Stimulated activated CD4-positive, alpha-beta T cell treated with anti-CD3 and anti-CD28 coated beads, Interleukin-12 subunit alpha, Interleukin-12 subunit beta, amount 100 ng/mL, for 24 hours (primary cell): ENCODE measurements around the gene IYD.
"Not testable (repeated sequence)": the region's sequence is repeated elsewhere in the genome, so short reads cannot be mapped to it uniquely, and the experiment has no call there.

Experiments used
- DNase-seq, 2 experiments: peaks; one replicate each; pipeline ENCODE4 v3.0.0-alpha.2; 2020; ENCODE audit warnings: low read depth in 2 of 2

IYD gene

DNA sequence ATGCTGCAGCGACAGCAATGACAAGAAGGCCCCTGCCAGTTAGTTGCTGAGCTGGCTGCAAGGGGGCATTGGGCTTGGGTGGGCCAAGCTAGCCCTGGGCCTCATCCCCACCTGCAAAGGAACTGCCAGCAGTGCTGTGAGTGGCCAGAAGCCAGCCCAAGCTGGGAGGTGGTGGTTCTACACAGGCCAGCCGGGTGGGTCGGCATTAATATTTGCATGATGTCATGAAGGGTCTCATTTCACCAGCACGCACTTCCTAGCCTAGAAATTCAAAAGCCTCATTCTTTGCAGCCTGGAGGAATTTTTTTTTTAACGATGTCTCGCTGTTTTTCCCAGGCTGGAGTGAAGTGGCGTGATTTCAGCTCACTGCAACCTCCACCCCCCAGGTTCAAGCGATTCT lies 62.0 kb downstream of the IYD start:
- no peak for DNase-seq

DNA sequence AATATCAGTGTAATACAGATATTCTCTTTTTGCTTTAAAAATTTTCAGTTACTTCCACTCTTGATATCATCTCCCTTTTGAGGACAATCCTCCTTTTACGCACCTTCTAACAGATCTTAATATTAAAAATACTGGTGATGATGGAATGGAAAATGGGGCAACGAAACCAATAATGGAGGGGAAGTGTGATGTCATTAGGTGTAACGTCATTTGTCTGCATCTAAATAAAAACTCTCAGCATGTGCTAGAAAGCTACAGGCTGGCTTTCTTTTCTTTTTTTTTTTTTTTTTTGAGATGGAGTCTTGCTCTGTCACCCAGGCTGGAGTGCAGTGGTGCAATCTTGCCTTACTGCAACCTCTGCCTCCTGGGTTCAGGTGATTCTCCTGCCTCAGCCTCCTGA lies 66.5 kb downstream of the IYD start:
- DNase-seq: no peak

DNA sequence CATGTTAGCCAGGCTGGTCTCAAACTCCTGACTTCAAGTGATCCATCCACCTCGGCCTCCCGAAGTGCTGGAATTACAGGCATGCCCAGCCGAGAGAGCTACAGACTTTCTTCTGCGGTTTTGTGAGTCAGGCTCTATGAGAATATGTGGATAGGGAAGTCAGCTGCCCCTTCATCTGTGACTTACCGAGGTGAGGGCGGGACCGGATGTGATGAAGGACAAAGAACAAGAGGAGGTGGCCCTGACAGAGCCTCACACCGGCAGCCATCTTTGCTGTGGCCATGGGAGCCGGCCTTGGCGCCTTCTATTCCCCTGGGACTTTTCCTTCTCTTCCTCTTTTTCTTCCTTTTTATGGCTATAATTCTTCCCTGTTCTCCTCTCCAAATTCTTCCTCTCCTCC lies 67.0 kb downstream of the IYD start:
- DNase-seq: no peak

DNA sequence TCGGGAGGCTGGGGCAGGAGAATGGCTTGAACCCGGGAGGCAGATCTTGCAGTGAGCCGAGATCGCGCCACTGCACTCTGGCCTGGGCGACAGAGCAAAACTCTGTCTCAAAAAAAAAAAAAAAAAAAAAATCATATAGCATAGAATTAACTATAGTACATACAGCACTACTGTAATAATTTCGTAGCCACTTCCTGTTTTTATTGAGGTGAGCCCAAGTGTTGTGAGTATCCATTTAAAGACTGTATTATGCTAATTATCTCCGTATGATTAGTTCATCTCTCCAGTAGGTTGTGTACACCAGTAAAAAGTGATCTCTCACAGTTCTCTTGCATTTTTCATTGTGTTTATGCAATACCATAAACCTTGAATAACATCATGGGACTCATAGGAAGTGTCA lies 70.6 kb downstream of the IYD start:
- DNase-seq: no peak

DNA sequence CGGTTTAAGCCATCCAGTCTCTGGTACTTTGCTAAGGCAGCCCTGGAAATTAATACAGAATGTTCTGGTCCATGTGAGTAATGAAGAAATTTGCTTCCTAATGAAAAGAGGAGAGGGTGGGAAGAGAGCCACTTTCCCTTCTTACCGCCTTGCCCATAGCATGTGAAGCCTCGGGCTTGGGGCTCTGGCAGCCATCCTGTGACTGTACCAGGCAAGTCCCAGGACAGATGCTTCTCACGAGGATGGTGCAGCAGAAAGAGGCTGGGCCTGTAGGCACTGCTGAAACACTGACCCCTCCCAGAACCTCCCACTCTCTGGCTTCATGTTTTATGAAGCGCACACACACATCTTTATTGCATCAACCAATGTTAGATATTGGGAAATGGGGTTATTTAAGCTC lies 74.8 kb downstream of the IYD start:
- no peak for DNase-seq

DNA sequence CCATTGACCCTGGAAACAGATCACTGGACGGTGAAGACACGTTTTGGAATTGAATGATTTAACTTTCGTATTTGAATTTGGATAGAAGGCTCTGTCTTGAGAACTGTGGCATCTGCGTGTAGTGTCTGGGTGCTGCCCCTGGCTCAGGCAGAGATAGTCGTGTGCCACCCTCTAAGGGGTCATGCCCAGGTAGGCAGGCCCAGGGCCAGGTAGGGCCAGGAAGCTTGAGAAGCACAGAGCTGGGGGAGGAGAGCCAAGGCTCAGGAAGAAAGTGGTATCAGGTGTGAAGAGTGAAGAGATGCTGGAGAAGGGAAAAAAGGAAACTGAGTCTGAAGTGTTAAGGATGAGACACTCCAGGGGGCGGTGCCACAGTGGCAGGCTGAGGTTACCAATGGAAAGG lies 75.5 kb downstream of the IYD start:
- no peak for DNase-seq

DNA sequence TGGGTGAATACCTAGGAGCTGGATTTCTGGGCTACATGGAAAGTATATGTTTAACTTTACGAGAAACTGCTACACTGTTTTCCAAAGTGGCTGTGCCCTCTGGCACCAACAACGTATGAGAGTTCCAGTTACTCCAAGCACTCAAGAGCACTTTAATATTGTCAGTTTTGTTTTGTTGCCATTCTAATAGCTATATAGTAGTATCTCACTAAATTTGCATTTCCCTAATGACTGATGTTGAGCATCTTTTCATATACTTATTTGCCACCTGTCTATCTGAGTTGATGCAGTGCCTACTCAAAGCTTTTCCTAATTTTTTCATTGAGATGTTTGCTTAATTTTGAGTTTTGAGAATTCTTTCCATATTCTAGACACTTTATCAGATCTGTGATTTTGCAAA lies 76.7 kb downstream of the IYD start:
- DNase-seq: no peak

DNA sequence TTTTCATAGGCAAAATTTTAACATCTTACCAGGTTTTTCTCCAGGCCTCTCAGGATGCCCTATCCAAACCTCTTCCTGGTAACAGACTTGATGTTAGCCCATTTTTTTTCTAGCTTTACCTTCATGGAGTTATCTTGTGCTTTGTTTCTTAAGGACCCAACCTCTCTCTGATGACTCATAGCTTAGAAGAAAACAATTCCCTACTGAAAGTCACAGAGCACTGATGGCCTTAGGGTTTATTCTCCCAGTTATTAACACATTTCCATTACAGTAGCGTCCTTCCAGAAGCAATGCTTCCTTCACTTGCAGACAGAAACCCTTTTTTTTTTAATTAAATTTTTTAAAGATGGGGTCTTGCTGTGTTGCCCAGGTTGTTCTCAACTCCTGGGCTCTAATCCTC lies 79.4 kb downstream of the IYD start:
- no peak for DNase-seq

DNA sequence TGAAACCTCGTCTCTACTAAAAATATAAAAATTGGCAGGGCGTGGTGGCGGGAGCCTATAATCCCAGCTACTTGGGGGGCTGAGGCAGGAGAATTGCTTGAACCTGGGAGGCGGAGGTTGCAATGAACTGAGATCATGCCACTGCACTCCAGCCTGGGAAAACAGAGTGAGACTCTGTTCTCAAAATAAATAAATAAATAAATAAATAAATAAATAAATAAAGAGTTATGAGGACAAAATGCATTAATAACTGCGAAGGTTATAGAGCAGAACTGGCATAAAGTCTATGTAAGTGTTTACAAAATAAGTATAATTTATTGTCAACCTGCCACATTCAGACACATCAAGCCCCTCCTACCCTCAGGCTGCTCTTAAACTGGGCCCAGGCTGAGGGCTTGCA lies 80.2 kb downstream of the IYD start:
- DNase-seq: not testable (repeated sequence)

DNA sequence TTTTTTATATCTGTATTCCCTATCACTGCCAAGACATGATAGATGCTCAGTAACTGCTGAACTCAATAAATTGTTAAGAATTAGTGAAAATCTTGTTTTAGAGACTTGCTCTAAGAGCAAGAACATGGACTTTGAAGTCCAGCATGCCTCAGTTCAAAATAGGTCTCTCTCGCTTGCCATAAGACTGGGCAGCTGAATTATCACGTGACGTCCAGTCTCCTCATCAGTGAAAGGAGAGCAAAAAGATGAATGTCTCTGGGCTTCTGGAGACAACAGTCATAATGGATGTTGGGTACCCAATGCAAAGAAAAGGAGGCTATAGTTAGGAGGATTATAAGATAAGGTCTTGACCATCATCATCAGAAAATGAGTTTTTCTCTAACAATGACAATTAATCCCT lies 82.1 kb downstream of the IYD start:
- DNase-seq: no peak

DNA sequence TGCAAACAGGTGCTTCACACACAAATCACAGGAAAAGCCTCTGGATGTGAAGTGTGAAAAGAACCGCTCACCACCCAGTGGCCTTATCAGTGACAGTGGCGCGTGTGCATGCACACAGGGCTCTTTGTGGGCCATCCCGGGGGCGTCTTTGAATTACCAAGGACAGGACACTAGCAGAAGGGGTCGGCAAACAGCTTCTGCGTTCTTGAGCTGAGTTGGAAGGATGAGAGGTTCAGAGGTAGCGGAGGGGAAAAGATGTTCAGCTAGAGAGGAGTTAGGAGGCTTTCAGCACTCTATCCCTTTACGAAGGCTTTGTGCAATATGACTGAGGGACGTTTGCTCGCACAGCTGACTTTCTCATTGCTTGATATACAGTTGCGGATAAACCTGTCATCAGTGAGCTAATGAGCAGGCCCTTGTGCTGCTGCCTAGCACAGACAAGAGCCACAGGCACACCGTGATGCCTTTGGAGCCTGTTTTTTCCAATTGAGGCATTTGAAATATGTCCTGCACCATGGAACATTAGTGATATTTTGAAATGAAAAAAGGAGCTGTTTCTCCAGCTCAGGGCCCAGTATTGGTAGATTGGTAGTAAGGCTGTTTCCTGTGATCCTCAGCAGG lies 83.1 kb downstream of the IYD start:
- no peak for DNase-seq

DNA sequence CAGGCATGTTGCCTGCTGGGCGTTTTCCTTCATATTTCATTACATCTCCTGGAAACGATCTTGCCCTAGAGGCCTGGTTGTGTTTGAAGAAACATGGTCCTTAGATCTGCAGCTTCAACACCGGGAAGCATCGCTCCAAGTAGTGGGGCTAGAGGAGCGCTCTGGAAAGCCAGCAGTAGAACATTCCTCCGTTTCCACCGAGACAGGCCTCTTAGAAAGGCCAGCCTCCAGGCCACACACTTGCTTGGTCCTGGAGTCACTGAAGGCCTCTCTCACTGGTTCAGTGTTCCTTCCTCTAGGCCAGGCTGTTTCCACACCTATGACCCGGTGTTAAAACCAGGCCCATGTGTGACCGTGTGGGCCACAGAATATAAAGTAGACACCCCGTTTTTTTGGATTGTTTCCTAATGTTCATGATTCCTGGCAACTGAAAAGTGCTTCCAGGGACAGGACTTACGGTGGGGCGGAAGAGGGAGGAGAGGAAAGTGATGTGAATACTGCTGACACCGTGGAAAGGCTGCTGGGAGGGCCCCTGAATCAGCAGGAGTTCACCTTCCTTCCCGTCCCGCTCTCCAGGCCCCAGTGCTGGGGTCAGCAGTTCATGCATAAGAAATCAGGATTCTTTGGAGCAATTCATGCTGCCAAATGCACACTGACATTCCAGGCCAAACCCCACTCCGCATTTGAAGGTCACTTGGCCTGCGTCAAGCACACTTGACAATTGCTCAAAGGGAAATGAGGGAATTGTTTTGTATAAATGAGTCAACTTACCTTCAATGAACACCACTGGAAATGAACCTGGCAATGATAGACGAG lies 83.8 kb downstream of the IYD start:
- DNase-seq: no peak

DNA sequence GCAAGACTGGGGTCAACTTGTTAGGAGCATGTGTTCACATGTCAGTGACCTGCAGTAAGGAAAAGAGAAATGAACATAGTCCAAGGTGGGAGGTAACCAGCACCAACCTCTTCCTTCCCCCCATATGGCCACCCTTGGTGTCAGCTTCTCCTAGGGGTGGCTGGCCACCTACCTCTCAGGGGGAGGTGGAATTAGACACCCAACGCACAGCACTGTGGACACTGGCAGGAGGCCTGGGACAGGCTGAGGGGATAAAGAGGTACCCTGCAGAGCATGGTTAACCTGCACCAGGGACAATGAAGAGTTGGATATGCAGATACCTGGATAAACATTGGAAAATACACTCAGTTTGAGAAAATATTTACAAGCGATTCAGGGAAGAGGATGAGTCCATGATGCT lies 84.5 kb downstream of the IYD start:
- DNase-seq: no peak
